ENCODE measurements around the gene OAS2.
A peak's percentile ranks its signal among the peaks of the same experiment; 100 is the strongest.

OAS2 gene

GRCh38 chr12:112970391-112970790 is 7.9 kb upstream of the OAS2 start:
- H2AFZ ChIP-seq (ENCODE audit: low read length): no peak overlapping the region
- H3K9ac ChIP-seq (ENCODE audit: low read depth, low read length, poor library complexity, severe bottlenecking): no peak overlapping the region
- H3K9me3 ChIP-seq (ENCODE audit: insufficient read depth, low read depth, low read length): no peaks in the 10 kb centered on the region
- no peaks in the 10 kb centered on the region for H3K27me3 ChIP-seq (ENCODE audit: insufficient read depth, low read length, poor library complexity, severe bottlenecking)
- TF ChIP-seq CTCF (conservative IDR thresholded peaks at IDR 0.05; ENCODE audit: low read length) (no peak), EZH2phosphoT487 (IDR thresholded peaks at IDR 0.05; ENCODE audit: borderline replicate concordance) (no peak)
- no peaks in the 10 kb centered on the region for H3F3A ChIP-seq (ENCODE audit: low read depth)
- no peak overlapping the region for H3K4me2 ChIP-seq (ENCODE audit: low read depth, low read length, poor library complexity, severe bottlenecking)
- peaks cover 35% of the 10 kb centered on the region; the same call in 1 of the 2 replicates for H3K36me3 ChIP-seq (ENCODE audit: insufficient read depth, low read length)
- peaks cover 9% of the 10 kb centered on the region for H3K4me1 ChIP-seq (ENCODE audit: insufficient read depth, low read length, poor library complexity, severe bottlenecking)
- H4K20me1 ChIP-seq (ENCODE audit: insufficient read depth, low read length, poor library complexity, severe bottlenecking): no peaks in the 10 kb centered on the region
- no peaks in the 10 kb centered on the region for H3K79me2 ChIP-seq (ENCODE audit: insufficient read depth, low read length)
- no peaks in the 10 kb centered on the region for H3K9me2 ChIP-seq (replicated peaks; ENCODE audit: low read depth, low read length)
- H3K4me3 ChIP-seq (ENCODE audit: low read length, poor library complexity, severe bottlenecking): no peak overlapping the region

- H3K9me2 ChIP-seq (replicated peaks; ENCODE audit: low read depth, low read length): no peaks in the 10 kb centered on the region
- no peaks in the 10 kb centered on the region for H3K27me3 ChIP-seq (ENCODE audit: insufficient read depth, low read length, poor library complexity, severe bottlenecking)
- no peak overlapping the region for H3K4me3 ChIP-seq (ENCODE audit: low read length, poor library complexity, severe bottlenecking)
- no peaks in the 10 kb centered on the region for H4K20me1 ChIP-seq (ENCODE audit: insufficient read depth, low read length, poor library complexity, severe bottlenecking)
- H2AFZ ChIP-seq (ENCODE audit: low read length): no peak overlapping the region
- no peaks in the 10 kb centered on the region for H3K79me2 ChIP-seq (ENCODE audit: insufficient read depth, low read length)
- H3K9me3 ChIP-seq (ENCODE audit: insufficient read depth, low read depth, low read length): no peaks in the 10 kb centered on the region
- no peak overlapping the region for H3K9ac ChIP-seq (ENCODE audit: low read depth, low read length, poor library complexity, severe bottlenecking)
- peaks cover 9% of the 10 kb centered on the region for H3K4me1 ChIP-seq (ENCODE audit: insufficient read depth, low read length, poor library complexity, severe bottlenecking)
- peaks cover 29% of the 10 kb centered on the region; the same call in 1 of the 2 replicates for H3K36me3 ChIP-seq (ENCODE audit: insufficient read depth, low read length)
- H3F3A ChIP-seq (ENCODE audit: low read depth): no peaks in the 10 kb centered on the region
- peak overlapping the region; percentile 4 for H3K4me2 ChIP-seq (ENCODE audit: low read depth, low read length, poor library complexity, severe bottlenecking)
- TF ChIP-seq CTCF (conservative IDR thresholded peaks at IDR 0.05; ENCODE audit: low read length) (no peak), EZH2phosphoT487 (IDR thresholded peaks at IDR 0.05; ENCODE audit: borderline replicate concordance) (no peak)
Observed at GRCh38 chr12:112971248-112971647, 7.1 kb upstream of the OAS2 start.

GRCh38 chr12:112973011-112973735 is 5.1 kb upstream of the OAS2 start:
- no peak for TF ChIP-seq CTCF (conservative IDR thresholded peaks at IDR 0.05; ENCODE audit: low read length)
- no peak for TF ChIP-seq EZH2phosphoT487 (IDR thresholded peaks at IDR 0.05; ENCODE audit: borderline replicate concordance)
- no peaks in the 10 kb centered on the region for H3K79me2 ChIP-seq (ENCODE audit: insufficient read depth, low read length)

More at GRCh38 chr12:112973011-112973735, 5.1 kb upstream of the OAS2 start:
- Histone ChIP-seq H3K27me3 (ENCODE audit: insufficient read depth, low read length, poor library complexity, severe bottlenecking) (no peaks in the 10 kb centered on the region), H3K4me3 (ENCODE audit: low read length, poor library complexity, severe bottlenecking) (no peak overlapping the region), H3K4me1 (ENCODE audit: insufficient read depth, low read length, poor library complexity, severe bottlenecking) (peaks cover 15% of the 10 kb centered on the region), H3K36me3 (ENCODE audit: insufficient read depth, low read length) (peaks cover 12% of the 10 kb centered on the region; the same call in 1 of the 2 replicates), H3K9ac (ENCODE audit: low read depth, low read length, poor library complexity, severe bottlenecking) (no peak overlapping the region), H3F3A (ENCODE audit: low read depth) (no peaks in the 10 kb centered on the region), H3K9me3 (ENCODE audit: insufficient read depth, low read depth, low read length) (no peaks in the 10 kb centered on the region), H3K9me2 (replicated peaks; ENCODE audit: low read depth, low read length) (no peaks in the 10 kb centered on the region), H4K20me1 (ENCODE audit: insufficient read depth, low read length, poor library complexity, severe bottlenecking) (no peaks in the 10 kb centered on the region), H2AFZ (ENCODE audit: low read length) (no peak overlapping the region), H3K4me2 (ENCODE audit: low read depth, low read length, poor library complexity, severe bottlenecking) (no peak overlapping the region)
